ENCODE measurements around the gene DNM3. TPM values are rescaled to one million over a fixed set of nuclear protein-coding genes. Genes with fewer than 3 reads are reported as not detected.

The DNM3 gene
- total and polyA plus RNA-seq, 10 of the 15 experiments (the other 5 are each of a cell fraction or from before 2014, with no cell fraction given), result 0.03 to 1.5 (median 0.08) TPM; not detected in 3

DNA sequence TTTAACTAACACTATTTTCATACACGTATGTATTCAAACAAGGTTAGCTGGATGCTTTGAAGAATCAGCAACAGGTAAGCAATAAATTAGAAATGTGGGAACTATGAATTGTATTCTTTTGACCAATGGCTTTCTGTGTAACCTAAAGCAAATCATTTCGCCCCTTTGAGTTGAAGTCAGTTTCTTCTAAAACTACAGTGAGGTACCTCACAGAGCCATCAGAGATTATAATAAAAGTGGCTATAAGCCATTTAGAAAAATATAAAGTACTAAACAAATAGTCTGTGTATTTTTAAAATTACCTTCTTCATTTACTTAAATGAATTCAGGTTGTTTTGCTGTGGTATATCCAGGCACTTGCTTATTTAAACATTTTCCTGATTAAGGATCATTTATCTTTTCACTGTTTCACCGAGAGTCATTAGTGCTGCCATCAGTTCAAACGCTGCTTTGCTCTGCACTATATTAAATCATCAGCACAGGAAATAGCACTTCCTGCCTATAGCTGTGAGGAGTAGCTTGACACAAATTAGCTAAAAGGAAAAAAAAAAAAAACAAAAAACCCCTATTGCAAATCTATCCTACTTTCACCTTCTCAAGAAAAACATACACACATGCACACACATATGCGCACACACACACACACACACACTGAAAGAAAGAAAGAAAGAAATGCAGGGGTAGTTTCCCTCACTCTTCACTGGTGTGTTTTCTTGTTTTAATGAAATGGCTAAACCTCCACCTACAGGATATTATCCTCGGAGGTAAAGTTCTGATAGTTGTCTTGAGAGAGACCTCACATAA, 539.3 kb downstream of the DNM3 start (continued):
- TF ChIP-seq NBN (IDR thresholded peaks at IDR 0.05), result peak; percentile 96
- no peak for TF ChIP-seq SRF (IDR thresholded peaks at IDR 0.05; ENCODE audit: low read depth in 2 of 2, low read length in 2 of 2)
- TF ChIP-seq SREBF1 (IDR thresholded peaks at IDR 0.05; ENCODE audit: low read length), result no peak
- TF ChIP-seq, protein P1, sequence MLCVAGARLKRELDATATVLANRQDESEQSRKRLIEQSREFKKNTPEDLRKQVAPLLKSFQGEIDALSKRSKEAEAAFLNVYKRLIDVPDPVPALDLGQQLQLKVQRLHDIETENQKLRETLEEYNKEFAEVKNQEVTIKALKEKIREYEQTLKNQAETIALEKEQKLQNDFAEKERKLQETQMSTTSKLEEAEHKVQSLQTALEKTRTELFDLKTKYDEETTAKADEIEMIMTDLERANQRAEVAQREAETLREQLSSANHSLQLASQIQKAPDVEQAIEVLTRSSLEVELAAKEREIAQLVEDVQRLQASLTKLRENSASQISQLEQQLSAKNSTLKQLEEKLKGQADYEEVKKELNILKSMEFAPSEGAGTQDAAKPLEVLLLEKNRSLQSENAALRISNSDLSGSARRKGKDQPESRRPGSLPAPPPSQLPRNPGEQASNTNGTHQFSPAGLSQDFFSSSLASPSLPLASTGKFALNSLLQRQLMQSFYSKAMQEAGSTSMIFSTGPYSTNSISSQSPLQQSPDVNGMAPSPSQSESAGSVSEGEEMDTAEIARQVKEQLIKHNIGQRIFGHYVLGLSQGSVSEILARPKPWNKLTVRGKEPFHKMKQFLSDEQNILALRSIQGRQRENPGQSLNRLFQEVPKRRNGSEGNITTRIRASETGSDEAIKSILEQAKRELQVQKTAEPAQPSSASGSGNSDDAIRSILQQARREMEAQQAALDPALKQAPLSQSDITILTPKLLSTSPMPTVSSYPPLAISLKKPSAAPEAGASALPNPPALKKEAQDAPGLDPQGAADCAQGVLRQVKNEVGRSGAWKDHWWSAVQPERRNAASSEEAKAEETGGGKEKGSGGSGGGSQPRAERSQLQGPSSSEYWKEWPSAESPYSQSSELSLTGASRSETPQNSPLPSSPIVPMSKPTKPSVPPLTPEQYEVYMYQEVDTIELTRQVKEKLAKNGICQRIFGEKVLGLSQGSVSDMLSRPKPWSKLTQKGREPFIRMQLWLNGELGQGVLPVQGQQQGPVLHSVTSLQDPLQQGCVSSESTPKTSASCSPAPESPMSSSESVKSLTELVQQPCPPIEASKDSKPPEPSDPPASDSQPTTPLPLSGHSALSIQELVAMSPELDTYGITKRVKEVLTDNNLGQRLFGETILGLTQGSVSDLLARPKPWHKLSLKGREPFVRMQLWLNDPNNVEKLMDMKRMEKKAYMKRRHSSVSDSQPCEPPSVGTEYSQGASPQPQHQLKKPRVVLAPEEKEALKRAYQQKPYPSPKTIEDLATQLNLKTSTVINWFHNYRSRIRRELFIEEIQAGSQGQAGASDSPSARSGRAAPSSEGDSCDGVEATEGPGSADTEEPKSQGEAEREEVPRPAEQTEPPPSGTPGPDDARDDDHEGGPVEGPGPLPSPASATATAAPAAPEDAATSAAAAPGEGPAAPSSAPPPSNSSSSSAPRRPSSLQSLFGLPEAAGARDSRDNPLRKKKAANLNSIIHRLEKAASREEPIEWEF (IDR thresholded peaks at IDR 0.05; ENCODE audit: insufficient replicate concordance, low read depth, low read length), result peak; percentile 91
- TF ChIP-seq, protein P2, sequence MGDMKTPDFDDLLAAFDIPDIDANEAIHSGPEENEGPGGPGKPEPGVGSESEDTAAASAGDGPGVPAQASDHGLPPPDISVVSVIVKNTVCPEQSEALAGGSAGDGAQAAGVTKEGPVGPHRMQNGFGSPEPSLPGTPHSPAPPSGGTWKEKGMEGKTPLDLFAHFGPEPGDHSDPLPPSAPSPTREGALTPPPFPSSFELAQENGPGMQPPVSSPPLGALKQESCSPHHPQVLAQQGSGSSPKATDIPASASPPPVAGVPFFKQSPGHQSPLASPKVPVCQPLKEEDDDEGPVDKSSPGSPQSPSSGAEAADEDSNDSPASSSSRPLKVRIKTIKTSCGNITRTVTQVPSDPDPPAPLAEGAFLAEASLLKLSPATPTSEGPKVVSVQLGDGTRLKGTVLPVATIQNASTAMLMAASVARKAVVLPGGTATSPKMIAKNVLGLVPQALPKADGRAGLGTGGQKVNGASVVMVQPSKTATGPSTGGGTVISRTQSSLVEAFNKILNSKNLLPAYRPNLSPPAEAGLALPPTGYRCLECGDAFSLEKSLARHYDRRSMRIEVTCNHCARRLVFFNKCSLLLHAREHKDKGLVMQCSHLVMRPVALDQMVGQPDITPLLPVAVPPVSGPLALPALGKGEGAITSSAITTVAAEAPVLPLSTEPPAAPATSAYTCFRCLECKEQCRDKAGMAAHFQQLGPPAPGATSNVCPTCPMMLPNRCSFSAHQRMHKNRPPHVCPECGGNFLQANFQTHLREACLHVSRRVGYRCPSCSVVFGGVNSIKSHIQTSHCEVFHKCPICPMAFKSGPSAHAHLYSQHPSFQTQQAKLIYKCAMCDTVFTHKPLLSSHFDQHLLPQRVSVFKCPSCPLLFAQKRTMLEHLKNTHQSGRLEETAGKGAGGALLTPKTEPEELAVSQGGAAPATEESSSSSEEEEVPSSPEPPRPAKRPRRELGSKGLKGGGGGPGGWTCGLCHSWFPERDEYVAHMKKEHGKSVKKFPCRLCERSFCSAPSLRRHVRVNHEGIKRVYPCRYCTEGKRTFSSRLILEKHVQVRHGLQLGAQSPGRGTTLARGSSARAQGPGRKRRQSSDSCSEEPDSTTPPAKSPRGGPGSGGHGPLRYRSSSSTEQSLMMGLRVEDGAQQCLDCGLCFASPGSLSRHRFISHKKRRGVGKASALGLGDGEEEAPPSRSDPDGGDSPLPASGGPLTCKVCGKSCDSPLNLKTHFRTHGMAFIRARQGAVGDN (IDR thresholded peaks at IDR 0.05), result 0 out of 2 replicates have a peak, but pooled peaks have one; percentile 22
- no peak for TF ChIP-seq TARDBP (IDR thresholded peaks at IDR 0.05; ENCODE audit: borderline replicate concordance)
- peak; percentile 28 for TF ChIP-seq SP1 (IDR thresholded peaks at IDR 0.05; ENCODE audit: low read depth, low read length)
- no peak for TF ChIP-seq SIX5 (IDR thresholded peaks at IDR 0.05; ENCODE audit: low read depth, low read length, severe bottlenecking)
- TF ChIP-seq RUNX3 (IDR thresholded peaks at IDR 0.05; ENCODE audit: low read length), result no peak; the same call in 1 of the 2 replicates
- TF ChIP-seq, protein P3, sequence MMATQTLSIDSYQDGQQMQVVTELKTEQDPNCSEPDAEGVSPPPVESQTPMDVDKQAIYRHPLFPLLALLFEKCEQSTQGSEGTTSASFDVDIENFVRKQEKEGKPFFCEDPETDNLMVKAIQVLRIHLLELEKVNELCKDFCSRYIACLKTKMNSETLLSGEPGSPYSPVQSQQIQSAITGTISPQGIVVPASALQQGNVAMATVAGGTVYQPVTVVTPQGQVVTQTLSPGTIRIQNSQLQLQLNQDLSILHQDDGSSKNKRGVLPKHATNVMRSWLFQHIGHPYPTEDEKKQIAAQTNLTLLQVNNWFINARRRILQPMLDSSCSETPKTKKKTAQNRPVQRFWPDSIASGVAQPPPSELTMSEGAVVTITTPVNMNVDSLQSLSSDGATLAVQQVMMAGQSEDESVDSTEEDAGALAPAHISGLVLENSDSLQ (IDR thresholded peaks at IDR 0.05), result peak; percentile 64
- peak; percentile 60; the same call in 1 of the 2 replicates for TF ChIP-seq BCL11A (IDR thresholded peaks at IDR 0.05; ENCODE audit: low read depth, low read length)
- TF ChIP-seq MEF2B (IDR thresholded peaks at IDR 0.05; ENCODE audit: partially characterized antibody, poor library complexity, severe bottlenecking), result peak; percentile 23
- TF ChIP-seq FOXM1 (IDR thresholded peaks at IDR 0.05; ENCODE audit: low read depth, low read length), result peak; percentile 66
- TF ChIP-seq CBFB (IDR thresholded peaks at IDR 0.05; ENCODE audit: low read depth), result no peak
- TF ChIP-seq WRNIP1 (IDR thresholded peaks at IDR 0.05; ENCODE audit: borderline replicate concordance, low read depth, low read length), result no peak
- TF ChIP-seq ATF7 (IDR thresholded peaks at IDR 0.05; ENCODE audit: low read depth), result peak; percentile 83
- TF ChIP-seq, protein P4, sequence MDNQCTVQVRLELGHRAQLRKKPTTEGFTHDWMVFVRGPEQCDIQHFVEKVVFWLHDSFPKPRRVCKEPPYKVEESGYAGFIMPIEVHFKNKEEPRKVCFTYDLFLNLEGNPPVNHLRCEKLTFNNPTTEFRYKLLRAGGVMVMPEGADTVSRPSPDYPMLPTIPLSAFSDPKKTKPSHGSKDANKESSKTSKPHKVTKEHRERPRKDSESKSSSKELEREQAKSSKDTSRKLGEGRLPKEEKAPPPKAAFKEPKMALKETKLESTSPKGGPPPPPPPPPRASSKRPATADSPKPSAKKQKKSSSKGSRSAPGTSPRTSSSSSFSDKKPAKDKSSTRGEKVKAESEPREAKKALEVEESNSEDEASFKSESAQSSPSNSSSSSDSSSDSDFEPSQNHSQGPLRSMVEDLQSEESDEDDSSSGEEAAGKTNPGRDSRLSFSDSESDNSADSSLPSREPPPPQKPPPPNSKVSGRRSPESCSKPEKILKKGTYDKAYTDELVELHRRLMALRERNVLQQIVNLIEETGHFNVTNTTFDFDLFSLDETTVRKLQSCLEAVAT (IDR thresholded peaks at IDR 0.05), result peak; percentile 77
- peak; percentile 38; the same call in 1 of the 2 replicates for TF ChIP-seq SPI1 (IDR thresholded peaks at IDR 0.05; ENCODE audit: borderline replicate concordance, insufficient read depth, low read depth, low read length)

All from GM12878 (cell line).